Measurements from ENCODE around the gene OLFML2B. TPM values are rescaled to one million over a fixed set of nuclear protein-coding genes. Genes with fewer than 3 reads are reported as not detected.
A peak's percentile ranks its signal among the peaks of the same experiment; 100 is the strongest.

OLFML2B gene
- total and polyA plus RNA-seq, 2 experiments from 2014 or later = 1.2 to 2.9 TPM

- 87% methylated on average over 6 of the region's 6 CpGs for WGBS (ENCODE audit: low lambda C conversion rate, missing lambda C conversion rate)
- DNase-seq (ENCODE audit: low spot score) = no peak
- H3K4me3 ChIP-seq = no peak overlapping the region
- no peaks in the 10 kb centered on the region for H3K9me3 ChIP-seq (ENCODE audit: low read depth)
- no peaks in the 10 kb centered on the region for H3K79me2 ChIP-seq
- no peak overlapping the region for H3K27ac ChIP-seq
- H4K20me1 ChIP-seq (ENCODE audit: insufficient read depth, poor library complexity, severe bottlenecking) = no peaks in the 10 kb centered on the region
- no peaks in the 10 kb centered on the region for H3K9me2 ChIP-seq (replicated peaks; ENCODE audit: insufficient read depth)
- TF ChIP-seq EZH2phosphoT487 (IDR thresholded peaks at IDR 0.05; ENCODE audit: low read depth, severe bottlenecking, unreplicated experiment) = no peak
- no peak for TF ChIP-seq CTCF (IDR thresholded peaks at IDR 0.05; ENCODE audit: poor library complexity)
- TF ChIP-seq EZH2 (IDR thresholded peaks at IDR 0.05; ENCODE audit: borderline replicate concordance) = no peak
- H3K4me1 ChIP-seq (ENCODE audit: insufficient read depth) = no peaks in the 10 kb centered on the region
- H3K36me3 ChIP-seq (replicated peaks; ENCODE audit: insufficient read depth, low read depth) = no peaks in the 10 kb centered on the region
- H3K4me2 ChIP-seq = no peak overlapping the region
- H2AFZ ChIP-seq = no peak overlapping the region
- H3K27me3 ChIP-seq = peaks cover 19% of the 10 kb centered on the region
These were observed 5.1 kb upstream of the OLFML2B start for GRCh38 chr1:162028726-162029125.

DNA sequence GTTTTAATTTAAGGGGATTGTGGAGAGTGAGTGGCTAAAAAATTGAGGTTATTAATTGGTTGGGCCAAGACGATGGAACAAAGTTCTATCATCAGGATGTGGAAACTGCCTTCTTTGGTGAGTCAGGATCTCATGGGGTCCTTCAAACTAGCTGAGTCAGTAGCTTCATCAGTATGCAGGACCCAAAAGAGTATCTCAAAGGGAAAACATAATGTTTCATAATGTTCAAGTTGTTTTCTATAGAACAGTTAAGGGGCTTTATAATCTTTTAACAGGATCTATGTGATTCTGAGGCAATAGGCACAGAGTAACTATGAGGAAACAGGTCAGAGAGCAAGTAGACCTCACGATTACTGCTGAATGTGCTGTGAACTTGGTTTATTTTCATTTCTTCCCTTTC lies 3.2 kb upstream of the OLFML2B start:
- H3K9me2 ChIP-seq (replicated peaks; ENCODE audit: insufficient read depth) = no peaks in the 10 kb centered on the region
- 86% methylated on average over 2 of the region's 2 CpGs for WGBS (ENCODE audit: low lambda C conversion rate, missing lambda C conversion rate)
- H3K4me2 ChIP-seq = no peak overlapping the region
- TF ChIP-seq CTCF (IDR thresholded peaks at IDR 0.05; ENCODE audit: poor library complexity) (no peak), EZH2phosphoT487 (IDR thresholded peaks at IDR 0.05; ENCODE audit: low read depth, severe bottlenecking, unreplicated experiment) (no peak), EZH2 (IDR thresholded peaks at IDR 0.05; ENCODE audit: borderline replicate concordance) (no peak)
- no peak for DNase-seq (ENCODE audit: low spot score)
- H3K79me2 ChIP-seq = no peaks in the 10 kb centered on the region
- H3K9me3 ChIP-seq (ENCODE audit: low read depth) = no peaks in the 10 kb centered on the region
- no peak overlapping the region for H3K27ac ChIP-seq
- H3K4me1 ChIP-seq (ENCODE audit: insufficient read depth) = no peaks in the 10 kb centered on the region
- H2AFZ ChIP-seq = no peak overlapping the region
- H4K20me1 ChIP-seq (ENCODE audit: insufficient read depth, poor library complexity, severe bottlenecking) = no peaks in the 10 kb centered on the region
- H3K36me3 ChIP-seq (replicated peaks; ENCODE audit: insufficient read depth, low read depth) = no peaks in the 10 kb centered on the region
- H3K27me3 ChIP-seq = peaks cover 19% of the 10 kb centered on the region
- H3K4me3 ChIP-seq = no peak overlapping the region

- TF ChIP-seq EZH2 (IDR thresholded peaks at IDR 0.05; ENCODE audit: borderline replicate concordance) (no peak), CTCF (IDR thresholded peaks at IDR 0.05; ENCODE audit: poor library complexity) (no peak), EZH2phosphoT487 (IDR thresholded peaks at IDR 0.05; ENCODE audit: low read depth, severe bottlenecking, unreplicated experiment) (no peak)
- Histone ChIP-seq H3K27me3 (peaks cover 19% of the 10 kb centered on the region), H3K9me2 (replicated peaks; ENCODE audit: insufficient read depth) (no peaks in the 10 kb centered on the region), H3K79me2 (no peaks in the 10 kb centered on the region), H3K4me3 (no peak overlapping the region), H3K9me3 (ENCODE audit: low read depth) (no peaks in the 10 kb centered on the region), H3K4me2 (no peak overlapping the region), H2AFZ (no peak overlapping the region), H4K20me1 (ENCODE audit: insufficient read depth, poor library complexity, severe bottlenecking) (no peaks in the 10 kb centered on the region), H3K4me1 (ENCODE audit: insufficient read depth) (peaks cover 4% of the 10 kb centered on the region), H3K36me3 (replicated peaks; ENCODE audit: insufficient read depth, low read depth) (no peaks in the 10 kb centered on the region), H3K27ac (no peak overlapping the region)
- DNase-seq (ENCODE audit: low spot score) = no peak
- WGBS (ENCODE audit: low lambda C conversion rate, missing lambda C conversion rate) = 96% methylated on average over 2 of the region's 2 CpGs
These were observed 1.9 kb upstream of the OLFML2B start for GRCh38 chr1:162025541-162025940.

DNA sequence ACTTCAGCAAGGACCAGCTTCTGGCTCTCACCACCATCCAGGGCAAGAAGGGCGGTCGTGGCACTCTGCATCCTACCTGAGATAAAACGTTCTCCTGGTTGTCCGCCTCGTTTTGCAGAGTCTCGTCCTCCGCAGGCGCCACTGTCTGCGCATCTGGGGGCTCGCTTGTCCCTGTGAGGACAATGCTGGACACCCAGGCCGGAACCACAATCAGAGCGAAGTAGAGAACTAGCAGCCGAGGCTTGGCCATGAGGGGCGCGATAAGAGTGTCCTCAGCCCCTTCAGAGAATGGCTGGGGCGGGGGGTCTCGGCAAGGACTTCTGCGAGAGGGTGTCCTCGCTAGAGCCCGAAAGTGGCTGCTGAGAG lies 505 bp downstream of the OLFML2B start:
- peaks cover 4% of the 10 kb centered on the region for H3K4me1 ChIP-seq (ENCODE audit: insufficient read depth)
- no peaks in the 10 kb centered on the region for H3K79me2 ChIP-seq
- TF ChIP-seq CTCF (IDR thresholded peaks at IDR 0.05; ENCODE audit: poor library complexity) (no peak), EZH2 (IDR thresholded peaks at IDR 0.05; ENCODE audit: borderline replicate concordance) (no peak), EZH2phosphoT487 (IDR thresholded peaks at IDR 0.05; ENCODE audit: low read depth, severe bottlenecking, unreplicated experiment) (no peak)
- H3K4me2 ChIP-seq = peak overlapping the region; percentile 97
- peak overlapping the region; percentile 78 for H2AFZ ChIP-seq
- no peak overlapping the region for H3K27ac ChIP-seq
- DNase-seq (ENCODE audit: low spot score) = no peak
- H4K20me1 ChIP-seq (ENCODE audit: insufficient read depth, poor library complexity, severe bottlenecking) = no peaks in the 10 kb centered on the region
- H3K9me3 ChIP-seq (ENCODE audit: low read depth) = no peaks in the 10 kb centered on the region
- no peaks in the 10 kb centered on the region for H3K9me2 ChIP-seq (replicated peaks; ENCODE audit: insufficient read depth)
- H3K4me3 ChIP-seq = peak overlapping the region; percentile 78
- H3K36me3 ChIP-seq (replicated peaks; ENCODE audit: insufficient read depth, low read depth) = no peaks in the 10 kb centered on the region
- WGBS (ENCODE audit: low lambda C conversion rate, missing lambda C conversion rate) = 39% methylated on average over 20 of the region's 20 CpGs
- peaks cover 19% of the 10 kb centered on the region for H3K27me3 ChIP-seq

Measured in hepatocyte (in vitro differentiated cells).